Muscle of arm (tissue), 12 donors: Measurements from ENCODE around the gene TRIM67. TPM values are rescaled to one million over a fixed set of nuclear protein-coding genes. Genes with fewer than 3 reads are reported as not detected.

Experiments
- DNase-seq: peaks from one replicate; pipeline ENCODE4 v3.0.0-alpha.2; 2013
- polyA plus RNA-seq, 12 donors: library from polyadenylated mRNA; unstranded; fragments of 120-200 nt; gene quantifications; one replicate each; pipeline ENCODE4 v1.2.1, GENCODE V29; 2013; ENCODE audit not compliant: insufficient read length in 12 of 12

Gene TRIM67
- polyA plus RNA-seq, 12 donors: 0.04 to 0.21 (median 0.08) TPM; not detected in 2

GRCh38 chr1:231183639-231184590 lies 22.1 kb downstream of the TRIM67 start:
- no peak for DNase-seq

GRCh38 chr1:231184891-231185290 lies 23.0 kb downstream of the TRIM67 start:
- no peak for DNase-seq

GRCh38 chr1:231185391-231185790 lies 23.5 kb downstream of the TRIM67 start:
- no peak for DNase-seq

GRCh38 chr1:231186356-231187115 lies 24.7 kb downstream of the TRIM67 start:
- DNase-seq: no peak

GRCh38 chr1:231187571-231187970 lies 25.7 kb downstream of the TRIM67 start:
- no peak for DNase-seq

GRCh38 chr1:231188072-231188471 lies 26.2 kb downstream of the TRIM67 start:
- no peak for DNase-seq

- DNase-seq: no peak
Measured at GRCh38 chr1:231188768-231189167, 26.9 kb downstream of the TRIM67 start.

GRCh38 chr1:231189683-231190270 lies 27.9 kb downstream of the TRIM67 start:
- no peak for DNase-seq

GRCh38 chr1:231190456-231190855 lies 28.6 kb downstream of the TRIM67 start:
- DNase-seq: no peak

GRCh38 chr1:231192620-231193163 lies 30.8 kb downstream of the TRIM67 start:
- DNase-seq: no peak

GRCh38 chr1:231193710-231194340 lies 32.0 kb downstream of the TRIM67 start:
- no peak for DNase-seq

GRCh38 chr1:231194476-231194842 lies 32.6 kb downstream of the TRIM67 start:
- no peak for DNase-seq

- no peak for DNase-seq
Measured at GRCh38 chr1:231194843-231195516, 33.1 kb downstream of the TRIM67 start.

GRCh38 chr1:231196307-231196706 lies 34.4 kb downstream of the TRIM67 start:
- no peak for DNase-seq

GRCh38 chr1:231196728-231197127 lies 34.9 kb downstream of the TRIM67 start:
- DNase-seq: no peak

GRCh38 chr1:231199868-231200267 lies 38.0 kb downstream of the TRIM67 start:
- DNase-seq: no peak

- DNase-seq: no peak
Measured at GRCh38 chr1:231200388-231201031, 38.7 kb downstream of the TRIM67 start.

GRCh38 chr1:231201375-231201978 lies 39.6 kb downstream of the TRIM67 start:
- no peak for DNase-seq

GRCh38 chr1:231201979-231202633 lies 40.2 kb downstream of the TRIM67 start:
- no peak for DNase-seq
